Fibroblast of villous mesenchyme (primary cell): Measurements from ENCODE around the gene ACBD6. TPM values are rescaled to one million over a fixed set of nuclear protein-coding genes. Genes with fewer than 3 reads are reported as not detected.

ENCODE experiments used
- DNase-seq: peaks from one replicate; pipeline ENCODE4 v3.0.0-alpha.2; 2010; ENCODE audit warnings: low read depth
- H3K4me3 ChIP-seq: 2 replicates; pipeline ENCODE4 v1.5.1; 2011; ENCODE audit warnings: low read depth, mild to moderate bottlenecking, low read length
- CTCF ChIP-seq: IDR thresholded peaks from 2 replicates; pipeline ENCODE4 v1.5.1; 2012; ENCODE audit warnings: low read depth, mild to moderate bottlenecking, low read length; ENCODE audit not compliant: insufficient read depth
- total RNA-seq: library from RNA; depleted of rRNA; stranded (reverse); fragments of >200 nt; gene quantifications from 2 replicates; pipeline ENCODE4 v1.2.3, GENCODE V29; 2012

The ACBD6 gene
- total RNA-seq, 1 donor, result 44.5 TPM

- H3K4me3 ChIP-seq, result no peak overlapping the region
- no peak for TF ChIP-seq CTCF
- no peak for DNase-seq
Observed at GRCh38 chr1:180542838-180543145, 40.4 kb upstream of the ACBD6 start.

- DNase-seq, result no peak
- H3K4me3 ChIP-seq, result no peak overlapping the region
- no peak for TF ChIP-seq CTCF
Observed at GRCh38 chr1:180542113-180542837, 39.9 kb upstream of the ACBD6 start.

DNA sequence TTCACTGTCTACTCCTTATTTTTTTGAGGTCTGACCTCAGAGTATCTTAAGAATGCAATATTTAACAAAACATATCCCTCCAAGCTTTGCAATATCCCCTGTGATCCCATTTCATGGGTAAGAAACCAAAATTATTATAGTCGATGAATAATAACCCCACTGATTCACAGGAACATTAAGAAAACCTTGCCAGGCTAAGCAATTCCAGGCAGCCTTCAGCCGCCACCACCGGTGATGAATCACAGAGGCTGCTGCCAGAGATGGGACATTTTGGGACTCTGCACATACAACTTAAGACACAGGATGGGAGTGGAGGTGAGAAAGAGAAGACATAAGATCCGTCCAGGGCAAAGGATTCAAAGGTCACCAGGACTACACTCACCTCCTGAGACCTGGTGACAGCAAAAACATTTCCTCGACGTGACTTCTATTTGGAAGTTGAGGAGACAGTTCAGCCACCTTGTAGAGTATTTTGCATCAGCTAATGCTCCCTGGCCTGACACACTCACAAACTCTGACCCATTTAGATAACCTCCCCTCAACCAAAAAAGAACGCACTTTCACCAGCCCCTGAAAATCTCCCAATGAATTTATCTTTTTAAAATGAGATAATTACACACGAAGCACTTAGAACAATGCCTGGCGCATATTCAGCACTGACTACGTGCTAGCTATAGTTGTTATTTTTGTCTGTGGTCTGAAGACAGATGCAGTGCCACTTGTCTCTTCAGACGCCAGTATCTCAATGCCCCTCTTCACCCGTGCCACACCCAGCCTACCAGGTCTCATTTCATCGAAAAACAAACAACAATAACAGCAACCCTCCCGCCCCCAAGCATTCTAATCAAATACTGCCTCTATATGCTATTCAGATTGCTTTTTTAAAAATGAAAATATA, 38.6 kb upstream of the ACBD6 start:
- no peak for TF ChIP-seq CTCF
- DNase-seq, result no peak

DNA sequence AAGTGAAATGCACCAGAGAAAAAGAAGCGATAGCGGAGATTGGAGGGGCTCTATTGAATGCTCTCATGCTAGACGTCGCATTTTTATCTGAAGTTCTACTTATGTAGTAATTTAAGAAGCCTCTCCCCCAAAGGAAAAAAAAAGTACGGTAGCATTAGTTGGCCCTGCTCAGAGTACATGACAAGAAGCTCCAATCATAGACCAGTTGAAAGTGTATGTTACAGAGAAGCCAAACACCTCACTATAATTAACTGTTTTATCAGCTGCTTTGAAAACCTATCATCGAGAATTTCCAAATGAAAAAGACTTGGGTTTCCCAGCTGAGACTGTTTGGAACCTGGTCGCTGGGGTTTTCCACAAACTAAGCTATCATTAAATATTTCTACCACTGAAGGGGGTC, 36.8 kb upstream of the ACBD6 start:
- DNase-seq, result no peak
- no peak for TF ChIP-seq CTCF
- no peak overlapping the region for H3K4me3 ChIP-seq

More for the DNA sequence above, 38.6 kb upstream of the ACBD6 start:
- no peak overlapping the region for H3K4me3 ChIP-seq

GRCh38 chr1:180536821-180537372, 34.5 kb upstream of the ACBD6 start:
- no peak overlapping the region for H3K4me3 ChIP-seq
- DNase-seq, result no peak
- TF ChIP-seq CTCF, result no peak

DNA sequence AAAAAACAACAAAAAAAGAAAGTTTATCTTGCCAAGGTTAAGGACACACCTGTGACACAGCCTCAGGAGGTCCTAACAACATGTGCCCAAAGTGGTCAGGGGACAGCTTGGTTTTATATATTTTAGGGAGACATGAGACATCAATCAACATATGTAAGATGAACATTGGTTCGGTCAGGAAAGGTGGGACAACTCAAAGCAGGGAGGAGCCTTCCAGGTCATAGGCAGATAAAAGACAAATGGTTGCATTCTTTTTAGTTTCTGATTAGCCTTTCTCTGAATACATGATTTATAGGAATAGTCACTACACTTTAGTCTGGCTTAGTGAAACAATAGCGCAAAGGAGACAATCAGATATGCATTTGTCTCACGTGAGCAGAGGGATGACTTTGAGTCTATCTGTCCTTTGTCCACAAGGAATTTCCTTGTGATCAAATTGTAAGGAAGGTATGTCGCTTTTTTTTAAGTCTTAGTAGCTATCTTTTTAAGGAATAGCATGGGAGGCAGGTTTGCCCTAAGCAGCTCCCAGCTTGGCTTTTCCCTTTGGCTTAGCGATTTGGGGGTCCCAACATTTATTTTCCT, 33.1 kb upstream of the ACBD6 start:
- DNase-seq, result no peak
- TF ChIP-seq CTCF, result no peak
- no peak overlapping the region for H3K4me3 ChIP-seq
